Measurements from ENCODE around the gene MAGEL2. TPM values are rescaled to one million over a fixed set of nuclear protein-coding genes. Genes with fewer than 3 reads are reported as not detected.

The MAGEL2 gene
- polyA plus RNA-seq (2013, experiment 1 of 2) = 7.9 TPM
- 6.3 TPM for polyA plus RNA-seq (2013, experiment 2 of 2)

GRCh38 chr15:23647421-23648370 lies at the start of gene MAGEL2:
Gene MAGEL2 (minus strand): TSS chr15:23647867. CDS start chr15:23647742, 125 bp downstream.
- peaks cover 8% of the 10 kb centered on the region for H3K9me3 ChIP-seq (ENCODE audit: control insufficient read depth, low read length)
- no peak within 1 kb of the TSS for H3K27ac ChIP-seq (ENCODE audit: low read depth, low read length, severe bottlenecking)
- H3K4me3 ChIP-seq (ENCODE audit: extremely low read depth, insufficient read depth, low read length, poor library complexity, severe bottlenecking) = peak within 1 kb of the TSS; percentile 57
- peaks cover 4% of the 10 kb centered on the region for H3K4me1 ChIP-seq (ENCODE audit: control insufficient read depth, insufficient read depth, low read length, poor library complexity, severe bottlenecking)
- peaks cover 3% of the 10 kb centered on the region for H3K36me3 ChIP-seq (ENCODE audit: control insufficient read depth, insufficient read depth, low read length)
- WGBS, 2 experiments (ENCODE audit: insufficient coverage in 2 of 2) = 48 to 52% methylated on average over 28 to 35 of the region's 37 CpGs

GRCh38 chr15:23695282-23695681 lies 47.6 kb upstream of the MAGEL2 start:
- H3K9me3 ChIP-seq (ENCODE audit: control insufficient read depth, low read length) = no peaks in the 10 kb centered on the region
- H3K4me1 ChIP-seq (ENCODE audit: control insufficient read depth, insufficient read depth, low read length, poor library complexity, severe bottlenecking) = no peaks in the 10 kb centered on the region
- 60% methylated on average over 1 of the region's 2 CpGs; no CpG with 5 or more reads in 1 of the 2 experiments for WGBS, 2 experiments (ENCODE audit: insufficient coverage in 2 of 2)
- H3K4me3 ChIP-seq (ENCODE audit: extremely low read depth, insufficient read depth, low read length, poor library complexity, severe bottlenecking) = no peak overlapping the region
- H3K36me3 ChIP-seq (ENCODE audit: control insufficient read depth, insufficient read depth, low read length) = no peaks in the 10 kb centered on the region
- no peak overlapping the region for H3K27ac ChIP-seq (ENCODE audit: low read depth, low read length, severe bottlenecking)

GRCh38 chr15:23694592-23694991 lies 46.9 kb upstream of the MAGEL2 start:
- no peak overlapping the region for H3K4me3 ChIP-seq (ENCODE audit: extremely low read depth, insufficient read depth, low read length, poor library complexity, severe bottlenecking)
- no CpG with 5 or more reads among the region's 1 CpG for WGBS, 2 experiments (ENCODE audit: insufficient coverage in 2 of 2)
- H3K4me1 ChIP-seq (ENCODE audit: control insufficient read depth, insufficient read depth, low read length, poor library complexity, severe bottlenecking) = no peaks in the 10 kb centered on the region
- no peaks in the 10 kb centered on the region for H3K36me3 ChIP-seq (ENCODE audit: control insufficient read depth, insufficient read depth, low read length)
- H3K27ac ChIP-seq (ENCODE audit: low read depth, low read length, severe bottlenecking) = no peak overlapping the region
- no peaks in the 10 kb centered on the region for H3K9me3 ChIP-seq (ENCODE audit: control insufficient read depth, low read length)

- H3K4me1 ChIP-seq (ENCODE audit: control insufficient read depth, insufficient read depth, low read length, poor library complexity, severe bottlenecking) = no peaks in the 10 kb centered on the region
- 57 to 84% methylated on average over 5 of the region's 5 CpGs for WGBS, 2 experiments (ENCODE audit: insufficient coverage in 2 of 2)
- H3K27ac ChIP-seq (ENCODE audit: low read depth, low read length, severe bottlenecking) = peak overlapping the region; percentile 16
- H3K36me3 ChIP-seq (ENCODE audit: control insufficient read depth, insufficient read depth, low read length) = no peaks in the 10 kb centered on the region
- H3K9me3 ChIP-seq (ENCODE audit: control insufficient read depth, low read length) = peaks cover 6% of the 10 kb centered on the region
- H3K4me3 ChIP-seq (ENCODE audit: extremely low read depth, insufficient read depth, low read length, poor library complexity, severe bottlenecking) = no peak overlapping the region
Observed at GRCh38 chr15:23690450-23690852, 42.8 kb upstream of the MAGEL2 start.

- H3K4me3 ChIP-seq (ENCODE audit: extremely low read depth, insufficient read depth, low read length, poor library complexity, severe bottlenecking) = no peak overlapping the region
- WGBS, 2 experiments (ENCODE audit: insufficient coverage in 2 of 2) = 75 to 87% methylated on average over 3 to 4 of the region's 4 CpGs
- H3K9me3 ChIP-seq (ENCODE audit: control insufficient read depth, low read length) = peaks cover 6% of the 10 kb centered on the region
- H3K4me1 ChIP-seq (ENCODE audit: control insufficient read depth, insufficient read depth, low read length, poor library complexity, severe bottlenecking) = no peaks in the 10 kb centered on the region
- H3K27ac ChIP-seq (ENCODE audit: low read depth, low read length, severe bottlenecking) = no peak overlapping the region
- H3K36me3 ChIP-seq (ENCODE audit: control insufficient read depth, insufficient read depth, low read length) = no peaks in the 10 kb centered on the region
Observed at GRCh38 chr15:23690015-23690414, 42.3 kb upstream of the MAGEL2 start.

GRCh38 chr15:23687143-23687470 lies 39.4 kb upstream of the MAGEL2 start, which contains the start of gene NDN:
Gene NDN (minus strand): TSS chr15:23687305. CDS start chr15:23687217, 88 bp downstream.
- H3K4me1 ChIP-seq (ENCODE audit: control insufficient read depth, insufficient read depth, low read length, poor library complexity, severe bottlenecking) = no peaks in the 10 kb centered on the region
- H3K4me3 ChIP-seq (ENCODE audit: extremely low read depth, insufficient read depth, low read length, poor library complexity, severe bottlenecking) = peak within 1 kb of the TSS; percentile 48
- WGBS, 2 experiments (ENCODE audit: insufficient coverage in 2 of 2) = 55 to 59% methylated on average over 31 to 36 of the region's 38 CpGs
- no peaks in the 10 kb centered on the region for H3K36me3 ChIP-seq (ENCODE audit: control insufficient read depth, insufficient read depth, low read length)
- H3K9me3 ChIP-seq (ENCODE audit: control insufficient read depth, low read length) = peaks cover 9% of the 10 kb centered on the region
- no peak within 1 kb of the TSS for H3K27ac ChIP-seq (ENCODE audit: low read depth, low read length, severe bottlenecking)

- H3K4me3 ChIP-seq (ENCODE audit: extremely low read depth, insufficient read depth, low read length, poor library complexity, severe bottlenecking) = peak overlapping the region; percentile 48
- 43 to 45% methylated on average over 48 to 57 of the region's 57 CpGs for WGBS, 2 experiments (ENCODE audit: insufficient coverage in 2 of 2)
- H3K4me1 ChIP-seq (ENCODE audit: control insufficient read depth, insufficient read depth, low read length, poor library complexity, severe bottlenecking) = no peaks in the 10 kb centered on the region
- peaks cover 9% of the 10 kb centered on the region for H3K9me3 ChIP-seq (ENCODE audit: control insufficient read depth, low read length)
- no peaks in the 10 kb centered on the region for H3K36me3 ChIP-seq (ENCODE audit: control insufficient read depth, insufficient read depth, low read length)
- H3K27ac ChIP-seq (ENCODE audit: low read depth, low read length, severe bottlenecking) = no peak overlapping the region
Observed at GRCh38 chr15:23686466-23687142, 38.9 kb upstream of the MAGEL2 start.

GRCh38 chr15:23671481-23671880 lies 23.8 kb upstream of the MAGEL2 start:
- peaks cover 6% of the 10 kb centered on the region for H3K9me3 ChIP-seq (ENCODE audit: control insufficient read depth, low read length)
- H3K4me3 ChIP-seq (ENCODE audit: extremely low read depth, insufficient read depth, low read length, poor library complexity, severe bottlenecking) = no peak overlapping the region
- no peaks in the 10 kb centered on the region for H3K36me3 ChIP-seq (ENCODE audit: control insufficient read depth, insufficient read depth, low read length)
- H3K27ac ChIP-seq (ENCODE audit: low read depth, low read length, severe bottlenecking) = no peak overlapping the region
- WGBS, 2 experiments (ENCODE audit: insufficient coverage in 2 of 2) = 60 to 95% methylated on average over 3 of the region's 3 CpGs
- H3K4me1 ChIP-seq (ENCODE audit: control insufficient read depth, insufficient read depth, low read length, poor library complexity, severe bottlenecking) = no peaks in the 10 kb centered on the region

GRCh38 chr15:23670970-23671369 lies 23.3 kb upstream of the MAGEL2 start:
- Histone ChIP-seq H3K4me3 (ENCODE audit: extremely low read depth, insufficient read depth, low read length, poor library complexity, severe bottlenecking) (no peak overlapping the region), H3K9me3 (ENCODE audit: control insufficient read depth, low read length) (peaks cover 6% of the 10 kb centered on the region), H3K36me3 (ENCODE audit: control insufficient read depth, insufficient read depth, low read length) (no peaks in the 10 kb centered on the region), H3K27ac (ENCODE audit: low read depth, low read length, severe bottlenecking) (no peak overlapping the region), H3K4me1 (ENCODE audit: control insufficient read depth, insufficient read depth, low read length, poor library complexity, severe bottlenecking) (no peaks in the 10 kb centered on the region)
- WGBS, 2 experiments (ENCODE audit: insufficient coverage in 2 of 2) = no CpG with 5 or more reads among the region's 1 CpG

- H3K4me3 ChIP-seq (ENCODE audit: extremely low read depth, insufficient read depth, low read length, poor library complexity, severe bottlenecking) = no peak overlapping the region
- 50 to 60% methylated on average over 1 of the region's 2 CpGs for WGBS, 2 experiments (ENCODE audit: insufficient coverage in 2 of 2)
Observed at GRCh38 chr15:23663232-23663631, 15.6 kb upstream of the MAGEL2 start.

More at GRCh38 chr15:23663232-23663631, 15.6 kb upstream of the MAGEL2 start:
- Histone ChIP-seq H3K9me3 (ENCODE audit: control insufficient read depth, low read length) (peaks cover 18% of the 10 kb centered on the region), H3K4me1 (ENCODE audit: control insufficient read depth, insufficient read depth, low read length, poor library complexity, severe bottlenecking) (no peaks in the 10 kb centered on the region), H3K36me3 (ENCODE audit: control insufficient read depth, insufficient read depth, low read length) (no peaks in the 10 kb centered on the region), H3K27ac (ENCODE audit: low read depth, low read length, severe bottlenecking) (no peak overlapping the region)

All from mesodermal cell (in vitro differentiated cells).